ENCODE results near the gene EPS8.

GRCh38 chr12:15789220-15790171, at the start of gene EPS8:
- no peak for TF ChIP-seq CTCF (conservative IDR thresholded peaks at IDR 0.05)
- TF ChIP-seq ZFX (IDR thresholded peaks at IDR 0.05), result no peak

Measured in C4-2B (cell line).